Measurements from ENCODE around the gene FAS.

DNA sequence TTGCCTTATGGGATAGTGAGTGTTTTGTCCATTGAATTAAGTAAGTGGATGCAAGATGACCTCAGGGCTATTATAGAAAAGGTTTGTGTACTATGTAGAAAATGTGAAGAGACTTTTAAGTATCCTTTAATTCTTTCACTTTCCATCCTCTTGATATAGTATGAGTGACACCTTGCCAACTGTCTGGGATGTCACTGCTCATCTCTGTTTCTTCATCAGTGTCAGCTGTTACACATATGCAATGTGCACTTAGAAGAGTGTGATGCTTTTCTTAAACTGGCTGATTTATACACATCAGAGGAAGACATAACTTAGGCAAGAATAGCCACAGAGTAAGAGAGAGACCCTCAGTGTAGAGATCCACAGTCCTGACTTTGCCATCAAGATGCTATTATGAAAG, 29.3 kb upstream of the FAS start:
- no peak for TF ChIP-seq CTCF (IDR thresholded peaks at IDR 0.05)
- no peak for TF ChIP-seq POLR2AphosphoS5 (IDR thresholded peaks at IDR 0.05)
- TF ChIP-seq POLR2A (IDR thresholded peaks at IDR 0.05) = no peak
- TF ChIP-seq EP300 (IDR thresholded peaks at IDR 0.05) = no peak

All from suprapubic skin (tissue), 4 donors.